Mesodermal cell (in vitro differentiated cells): ENCODE measurements around the gene HSP90B1.

Source experiments
- H3K27ac ChIP-seq: 2 replicates; pipeline ENCODE4 v1.7.0; 2013; ENCODE audit warnings: mild to moderate bottlenecking, low read depth, low read length, moderate library complexity; ENCODE audit not compliant: severe bottlenecking
- H3K36me3 ChIP-seq: 2 replicates; pipeline ENCODE4 v1.7.1; 2013; ENCODE audit warnings: mild to moderate bottlenecking, low read length, moderate library complexity; ENCODE audit not compliant: control insufficient read depth, insufficient read depth
- H3K4me1 ChIP-seq: one replicate; pipeline ENCODE4 v1.7.1; 2013; ENCODE audit warnings: mild to moderate bottlenecking, low read length; ENCODE audit not compliant: insufficient read depth, control insufficient read depth, poor library complexity, severe bottlenecking
- H3K4me3 ChIP-seq: 2 replicates; pipeline ENCODE4 v1.7.0; 2013; ENCODE audit warnings: low read length, control low read depth, mild to moderate bottlenecking; ENCODE audit not compliant: insufficient read depth, poor library complexity, severe bottlenecking; ENCODE audit errors: extremely low read depth
- H3K9me3 ChIP-seq: 2 replicates; pipeline ENCODE4 v1.7.1; 2013; ENCODE audit warnings: mild to moderate bottlenecking, low read length, moderate library complexity; ENCODE audit not compliant: control insufficient read depth
- WGBS, 2 experiments: methylation state at CpG; one replicate each; pipeline ENCODE4 v1.1.5; 2013; ENCODE audit warnings: missing lambda C conversion rate in 2 of 2; ENCODE audit not compliant: insufficient coverage in 2 of 2; 5-methylcytosine and 5-hydroxymethylcytosine counted together

The HSP90B1 gene

GRCh38 chr12:103956509-103957027 lies 26.4 kb downstream of the HSP90B1 start:
- H3K27ac ChIP-seq = peak overlapping the region; percentile 97
- WGBS, 2 experiments = 0% methylated on average over 27 to 31 of the region's 31 CpGs
- peaks cover 9% of the 10 kb centered on the region for H3K4me1 ChIP-seq
- H3K4me3 ChIP-seq = peak overlapping the region; percentile 84
- peaks cover 29% of the 10 kb centered on the region for H3K36me3 ChIP-seq
- no peaks in the 10 kb centered on the region for H3K9me3 ChIP-seq

- Histone ChIP-seq H3K27ac (peak overlapping the region; percentile 97), H3K4me3 (peak overlapping the region; percentile 84), H3K36me3 (peaks cover 18% of the 10 kb centered on the region), H3K4me1 (peaks cover 9% of the 10 kb centered on the region), H3K9me3 (no peaks in the 10 kb centered on the region)
- WGBS, 2 experiments = 98% methylated on average over 5 of the region's 7 CpGs; no CpG with 5 or more reads in 1 of the 2 experiments
Measured at GRCh38 chr12:103957865-103958388, 27.7 kb downstream of the HSP90B1 start.

GRCh38 chr12:103958621-103959020 lies 28.4 kb downstream of the HSP90B1 start:
- Histone ChIP-seq H3K36me3 (peaks cover 15% of the 10 kb centered on the region), H3K4me3 (no peak overlapping the region), H3K9me3 (no peaks in the 10 kb centered on the region), H3K4me1 (peaks cover 9% of the 10 kb centered on the region), H3K27ac (no peak overlapping the region)
- WGBS, 2 experiments = 100% methylated on average over 1 of the region's 1 CpG

GRCh38 chr12:103960616-103961227 lies 30.5 kb downstream of the HSP90B1 start:
- Histone ChIP-seq H3K4me3 (no peak overlapping the region), H3K9me3 (no peaks in the 10 kb centered on the region), H3K27ac (no peak overlapping the region), H3K4me1 (peaks cover 5% of the 10 kb centered on the region), H3K36me3 (peaks cover 4% of the 10 kb centered on the region)
- WGBS, 2 experiments = 84 to 93% methylated on average over 4 to 5 of the region's 7 CpGs

GRCh38 chr12:103962493-103962892 lies 32.3 kb downstream of the HSP90B1 start:
- 67 to 86% methylated on average over 1 of the region's 1 CpG for WGBS, 2 experiments
- Histone ChIP-seq H3K9me3 (no peaks in the 10 kb centered on the region), H3K27ac (no peak overlapping the region), H3K36me3 (peaks cover 4% of the 10 kb centered on the region), H3K4me3 (no peak overlapping the region), H3K4me1 (no peaks in the 10 kb centered on the region)

- Histone ChIP-seq H3K36me3 (peaks cover 25% of the 10 kb centered on the region), H3K4me1 (no peaks in the 10 kb centered on the region), H3K27ac (no peak overlapping the region), H3K9me3 (no peaks in the 10 kb centered on the region), H3K4me3 (peak overlapping the region; percentile 82)
- WGBS, 2 experiments = no CpG with 5 or more reads among the region's 3 CpGs
Measured at GRCh38 chr12:103964805-103965204, 34.6 kb downstream of the HSP90B1 start.

- Histone ChIP-seq H3K36me3 (peaks cover 29% of the 10 kb centered on the region), H3K4me1 (no peaks in the 10 kb centered on the region), H3K9me3 (no peaks in the 10 kb centered on the region), H3K27ac (peak overlapping the region; percentile 90), H3K4me3 (peak overlapping the region; percentile 82)
- WGBS, 2 experiments = 0% methylated on average over 2 of the region's 11 CpGs; no CpG with 5 or more reads in 1 of the 2 experiments
Measured at GRCh38 chr12:103965255-103965589, 35.0 kb downstream of the HSP90B1 start.

- peak within 1 kb of the TSS; percentile 82 for H3K4me3 ChIP-seq
- WGBS, 2 experiments = 3 to 7% methylated on average over 28 to 37 of the region's 64 CpGs
- peak within 1 kb of the TSS; percentile 90 for H3K27ac ChIP-seq
Measured at GRCh38 chr12:103965590-103966504, 35.6 kb downstream of the HSP90B1 start, which contains the start of gene TDG. TDG (plus strand) TSS chr12:103965872; CDS start chr12:103966038, 166 bp downstream.

GRCh38 chr12:103966736-103967135 lies 36.5 kb downstream of the HSP90B1 start:
- peaks cover 41% of the 10 kb centered on the region for H3K36me3 ChIP-seq
- H3K9me3 ChIP-seq = no peaks in the 10 kb centered on the region
- peak overlapping the region; percentile 82 for H3K4me3 ChIP-seq
- no peaks in the 10 kb centered on the region for H3K4me1 ChIP-seq
- H3K27ac ChIP-seq = peak overlapping the region; percentile 90
- 67% methylated on average over 1 of the region's 1 CpG; no CpG with 5 or more reads in 1 of the 2 experiments for whole genome bisulfite sequencing, 2 experiments

More at GRCh38 chr12:103965590-103966504, 35.6 kb downstream of the HSP90B1 start, which contains the start of gene TDG:
- peaks cover 33% of the 10 kb centered on the region for H3K36me3 ChIP-seq
- no peaks in the 10 kb centered on the region for H3K9me3 ChIP-seq
- H3K4me1 ChIP-seq = no peaks in the 10 kb centered on the region

GRCh38 chr12:103969391-103969790 lies 39.2 kb downstream of the HSP90B1 start:
- Histone ChIP-seq H3K36me3 (peaks cover 52% of the 10 kb centered on the region), H3K9me3 (no peaks in the 10 kb centered on the region), H3K4me1 (peaks cover 7% of the 10 kb centered on the region), H3K4me3 (no peak overlapping the region), H3K27ac (no peak overlapping the region)
- WGBS, 2 experiments = 90 to 100% methylated on average over 1 of the region's 2 CpGs
